Activated CD4-positive, alpha-beta T cell treated with anti-CD3 and anti-CD28 coated beads, Interleukin-2, amount 10 ng/mL, durations not matched to agents 7 days and 5 days (primary cell): Measurements from ENCODE around the gene TRNP1. TPM values are rescaled to one million over a fixed set of nuclear protein-coding genes. Genes with fewer than 3 reads are reported as not detected.

Experiments used
- CTCF ChIA-PET: fragments of 350-600 bp; sonication (Branson Sonifier 250); formaldehyde crosslinking; loops from one replicate; lab custom pipeline; 2021; ENCODE audit warnings: antibody characterized with exemption; lab: Charles Lee
- POLR2A ChIA-PET: fragments of 350-600 bp; sonication (Branson Sonifier 250); formaldehyde crosslinking; loops from one replicate; lab custom pipeline; 2021; ENCODE audit warnings: antibody characterized with exemption; lab: Charles Lee
- DNase-seq: peaks from one replicate; pipeline ENCODE4 v3.0.0-alpha.2; 2020
- H3K27ac Mint-ChIP-seq: one replicate; pipeline ENCODE4 v1.8.0; 2021; ENCODE audit warnings: mild to moderate bottlenecking, moderate library complexity, mixed read lengths
- H3K27me3 Mint-ChIP-seq: one replicate; pipeline ENCODE4 v1.8.0; 2021; ENCODE audit warnings: mixed read lengths
- H3K36me3 Mint-ChIP-seq: one replicate; pipeline ENCODE4 v1.8.0; 2021; ENCODE audit warnings: low read depth, mixed read lengths
- H3K4me1 Mint-ChIP-seq: one replicate; pipeline ENCODE4 v1.8.0; 2021; ENCODE audit warnings: mixed read lengths
- H3K4me3 Mint-ChIP-seq: one replicate; pipeline ENCODE4 v1.8.0; 2021; ENCODE audit warnings: mild to moderate bottlenecking, moderate library complexity, mixed read lengths
- H3K9me3 Mint-ChIP-seq: one replicate; pipeline ENCODE4 v1.8.0; 2021; ENCODE audit warnings: mixed read lengths
- total RNA-seq, 2 experiments: library from RNA; stranded (reverse); gene quantifications; one replicate each; pipeline ENCODE4 v1.2.3, GENCODE V29; 2021

TRNP1 gene
- total RNA-seq, 2 experiments from 2014 or later = not detected

GRCh38 chr1:27044613-27045151, 51.2 kb downstream of the TRNP1 start:
- H3K36me3 Mint-ChIP-seq = no peaks in the 10 kb centered on the region
- peak; percentile 91 for DNase-seq
- POLR2A ChIA-PET = no interaction called here
- peak overlapping the region; percentile 73 for H3K27ac Mint-ChIP-seq
- peak overlapping the region; percentile 63 for H3K4me3 Mint-ChIP-seq
- CTCF ChIA-PET = interaction anchor here (0.6 to 9.2 kb wide), 26 partner anchors 9 to 556 kb away, joined by 3 to 166 read pairs (median 3); partner anchors contain the start of gene TENT5B
- peaks cover 22% of the 10 kb centered on the region for H3K4me1 Mint-ChIP-seq
- no peaks in the 10 kb centered on the region for H3K27me3 Mint-ChIP-seq
- no peaks in the 10 kb centered on the region for H3K9me3 Mint-ChIP-seq

- ChIA-PET POLR2A (interaction anchor here (0.6 to 1.3 kb wide), 2 partner anchors 51 to 216 kb away, joined by 3 to 5 read pairs; no protein-coding TSS in a partner anchor), CTCF (interaction anchor here (0.6 to 9.2 kb wide), 28 partner anchors 8 to 1590 kb away, joined by 3 to 166 read pairs (median 4); partner anchors contain the start of gene TMEM222)
- Mint-ChIP-seq H3K27ac (peak overlapping the region; percentile 77), H3K4me3 (peak overlapping the region; percentile 41), H3K36me3 (no peaks in the 10 kb centered on the region), H3K27me3 (no peaks in the 10 kb centered on the region), H3K4me1 (peaks cover 22% of the 10 kb centered on the region), H3K9me3 (no peaks in the 10 kb centered on the region)
- peak; percentile 69 for DNase-seq
Measured at GRCh38 chr1:27045973-27046558, 52.6 kb downstream of the TRNP1 start.

- H3K27ac Mint-ChIP-seq = no peak overlapping the region
- POLR2A ChIA-PET = no interaction called here
- peaks cover 22% of the 10 kb centered on the region for H3K4me1 Mint-ChIP-seq
- DNase-seq = no peak
- no peaks in the 10 kb centered on the region for H3K36me3 Mint-ChIP-seq
- CTCF ChIA-PET = interaction anchor here (9.2 kb wide), 1 partner anchor 49 kb away, joined by 166 read pairs; no protein-coding TSS in a partner anchor
- H3K4me3 Mint-ChIP-seq = no peak overlapping the region
- H3K9me3 Mint-ChIP-seq = no peaks in the 10 kb centered on the region
- H3K27me3 Mint-ChIP-seq = no peaks in the 10 kb centered on the region
Measured at GRCh38 chr1:27047914-27048313, 54.4 kb downstream of the TRNP1 start.

GRCh38 chr1:27049100-27049499, 55.6 kb downstream of the TRNP1 start:
- ChIA-PET CTCF (interaction anchor here (0.6 to 9.2 kb wide), 2 partner anchors 8 to 48 kb away, joined by 3 to 166 read pairs; no protein-coding TSS in a partner anchor), POLR2A (no interaction called here)
- H3K9me3 Mint-ChIP-seq = no peaks in the 10 kb centered on the region
- no peak overlapping the region for H3K4me3 Mint-ChIP-seq
- no peak for DNase-seq
- H3K27me3 Mint-ChIP-seq = no peaks in the 10 kb centered on the region
- no peak overlapping the region for H3K27ac Mint-ChIP-seq
- no peaks in the 10 kb centered on the region for H3K36me3 Mint-ChIP-seq
- H3K4me1 Mint-ChIP-seq = peaks cover 22% of the 10 kb centered on the region

- Mint-ChIP-seq H3K4me3 (no peak overlapping the region), H3K27ac (no peak overlapping the region), H3K27me3 (no peaks in the 10 kb centered on the region), H3K4me1 (peaks cover 18% of the 10 kb centered on the region), H3K36me3 (no peaks in the 10 kb centered on the region), H3K9me3 (no peaks in the 10 kb centered on the region)
- POLR2A ChIA-PET = no interaction called here
- DNase-seq = no peak
- CTCF ChIA-PET = interaction anchor here (0.6 to 9.2 kb wide), 2 partner anchors 8 to 47 kb away, joined by 3 to 166 read pairs; no protein-coding TSS in a partner anchor
Measured at GRCh38 chr1:27049607-27050006, 56.1 kb downstream of the TRNP1 start.

Other genes with a start within 250 kb of the TRNP1 start
- gene PIGV, start 205.7 kb upstream of the TRNP1 start, total RNA-seq = 10 to 100 TPM; 16.4 to 16.9 TPM
- 10 to 100 TPM; 45.1 to 55.0 TPM for gene ZDHHC18, start 167.0 kb upstream of the TRNP1 start, total RNA-seq
- 1 to 10 TPM; 2.4 to 3.0 TPM for gene SFN, start 130.5 kb upstream of the TRNP1 start, total RNA-seq
- gene GPN2, start 103.4 kb upstream of the TRNP1 start, total RNA-seq = 10 to 100 TPM; 25.9 to 26.9 TPM
- 10 to 100 TPM; 14.0 to 14.8 TPM for gene GPATCH3, start 93.2 kb upstream of the TRNP1 start, total RNA-seq
- gene NR0B2, start 79.7 kb upstream of the TRNP1 start, total RNA-seq = not detected
- 10 to 100 TPM; 56.2 to 64.5 TPM for gene NUDC, start 71.9 kb upstream of the TRNP1 start, total RNA-seq
- gene KDF1, start 33.2 kb upstream of the TRNP1 start, total RNA-seq = not detected
- gene TENT5B, start 19.2 kb downstream of the TRNP1 start, total RNA-seq = not detected
- 10 to 100 TPM; 24.8 to 32.4 TPM for gene SLC9A1, start 161.4 kb downstream of the TRNP1 start, total RNA-seq
- gene WDTC1, start 240.9 kb downstream of the TRNP1 start, total RNA-seq = 10 to 100 TPM; 32.2 to 33.3 TPM